ENCODE data around the gene ANKRD12. TPM values are rescaled to one million over a fixed set of nuclear protein-coding genes. Genes with fewer than 3 reads are reported as not detected.

The ANKRD12 gene
- total RNA-seq, 3 donors from 2014 or later, result 46.8 to 108 (median 63.6) TPM

DNA sequence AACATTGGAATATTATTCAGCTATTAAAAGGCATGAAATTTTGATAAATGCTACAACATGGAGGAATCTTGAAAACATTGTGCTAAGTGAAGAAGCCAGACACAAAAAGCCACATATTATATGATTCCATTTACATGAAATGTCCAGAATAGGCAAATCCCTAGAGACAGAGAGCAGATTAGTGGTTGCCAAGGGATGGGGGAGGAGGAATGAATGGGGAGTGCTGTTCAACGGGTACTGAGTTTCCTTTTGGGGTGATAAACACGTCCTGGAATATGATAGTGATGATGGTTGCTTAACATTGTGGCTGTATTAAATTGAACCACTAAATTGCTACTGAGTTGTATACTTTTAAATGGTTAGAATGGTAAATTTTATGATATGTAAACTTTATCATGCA lies 189.1 kb downstream of the ANKRD12 start:
- Histone ChIP-seq H3K4me1 (ENCODE audit: low read depth) (no peaks in the 10 kb centered on the region), H3K9me3 (no peaks in the 10 kb centered on the region), H3K4me3 (no peak overlapping the region), H3K36me3 (ENCODE audit: low read depth) (no peaks in the 10 kb centered on the region)
- intact Hi-C loops (cut with DNase I, micrococcal nuclease), result no loop called here
- TF ChIP-seq, protein P1, sequence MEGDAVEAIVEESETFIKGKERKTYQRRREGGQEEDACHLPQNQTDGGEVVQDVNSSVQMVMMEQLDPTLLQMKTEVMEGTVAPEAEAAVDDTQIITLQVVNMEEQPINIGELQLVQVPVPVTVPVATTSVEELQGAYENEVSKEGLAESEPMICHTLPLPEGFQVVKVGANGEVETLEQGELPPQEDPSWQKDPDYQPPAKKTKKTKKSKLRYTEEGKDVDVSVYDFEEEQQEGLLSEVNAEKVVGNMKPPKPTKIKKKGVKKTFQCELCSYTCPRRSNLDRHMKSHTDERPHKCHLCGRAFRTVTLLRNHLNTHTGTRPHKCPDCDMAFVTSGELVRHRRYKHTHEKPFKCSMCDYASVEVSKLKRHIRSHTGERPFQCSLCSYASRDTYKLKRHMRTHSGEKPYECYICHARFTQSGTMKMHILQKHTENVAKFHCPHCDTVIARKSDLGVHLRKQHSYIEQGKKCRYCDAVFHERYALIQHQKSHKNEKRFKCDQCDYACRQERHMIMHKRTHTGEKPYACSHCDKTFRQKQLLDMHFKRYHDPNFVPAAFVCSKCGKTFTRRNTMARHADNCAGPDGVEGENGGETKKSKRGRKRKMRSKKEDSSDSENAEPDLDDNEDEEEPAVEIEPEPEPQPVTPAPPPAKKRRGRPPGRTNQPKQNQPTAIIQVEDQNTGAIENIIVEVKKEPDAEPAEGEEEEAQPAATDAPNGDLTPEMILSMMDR (IDR thresholded peaks at IDR 0.05), result no peak
- ATAC-seq, result no peak
- no peak for DNase-seq

DNA sequence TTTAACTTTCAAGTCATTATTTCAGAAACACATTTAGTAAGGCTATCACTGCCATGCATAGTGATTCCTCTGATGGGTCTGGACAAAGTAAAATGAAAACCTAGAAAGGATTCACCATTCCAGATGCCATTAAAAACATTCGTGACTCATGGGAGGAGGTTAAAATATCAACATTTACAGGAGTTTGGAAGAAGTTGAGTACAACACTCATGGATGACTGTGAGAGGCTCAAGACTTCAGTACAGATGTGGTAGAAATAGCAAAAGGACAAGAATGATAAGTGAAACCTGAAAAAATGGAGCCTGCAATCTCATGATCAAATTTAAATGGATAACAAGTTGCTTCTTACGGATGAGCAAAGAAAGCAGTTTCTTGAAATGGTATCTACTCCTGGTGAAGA lies 192.2 kb downstream of the ANKRD12 start:
- TF ChIP-seq, protein P1 (IDR thresholded peaks at IDR 0.05), result no peak
- DNase-seq (no peak), ATAC-seq (no peak)
- no peak overlapping the region for H3K4me3 ChIP-seq
- no peaks in the 10 kb centered on the region for H3K4me1 ChIP-seq (ENCODE audit: low read depth)
- no peaks in the 10 kb centered on the region for H3K36me3 ChIP-seq (ENCODE audit: low read depth)
- intact Hi-C loops (cut with DNase I, micrococcal nuclease), result no loop called here
- H3K9me3 ChIP-seq, result no peaks in the 10 kb centered on the region

DNA sequence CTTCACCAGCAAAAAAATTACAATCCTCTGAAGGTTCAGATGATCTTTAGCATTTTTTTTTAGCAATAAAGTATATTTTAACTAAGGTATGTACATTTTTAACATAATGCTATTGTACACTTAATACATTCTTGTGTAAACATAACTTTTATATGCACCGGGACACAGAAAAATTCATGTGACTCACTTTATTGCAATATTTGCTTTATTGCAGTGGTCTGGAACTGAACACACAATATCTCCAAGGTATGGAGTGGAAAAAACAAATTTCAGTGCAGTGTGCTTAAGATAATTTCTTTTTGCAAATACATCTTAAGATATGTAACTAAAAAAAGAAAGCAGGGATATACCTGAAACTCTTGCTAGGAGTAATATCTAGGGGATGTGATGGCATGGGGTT lies 192.9 kb downstream of the ANKRD12 start:
- no peaks in the 10 kb centered on the region for H3K36me3 ChIP-seq (ENCODE audit: low read depth)

DNA sequence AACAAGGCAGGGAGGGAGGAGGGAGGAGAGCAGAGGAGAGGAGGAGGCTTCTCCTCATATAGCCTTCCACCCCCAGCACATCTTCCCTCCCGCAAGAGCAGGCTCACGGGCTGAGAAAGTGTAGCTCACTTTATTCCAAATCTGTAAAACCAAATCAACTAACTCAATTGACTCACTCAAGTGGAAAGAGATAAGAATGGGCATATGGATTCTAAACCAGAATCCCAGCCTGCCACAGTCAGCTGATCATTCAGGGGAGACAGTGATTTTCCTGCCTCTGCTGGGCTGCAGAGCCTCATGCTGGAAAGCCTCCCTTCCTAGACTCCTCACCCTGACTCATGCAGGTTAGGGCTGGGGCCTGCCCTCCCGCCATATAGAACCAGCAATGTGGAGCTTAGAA lies 193.8 kb downstream of the ANKRD12 start:
- intact Hi-C loops (cut with DNase I, micrococcal nuclease), result loop anchor here in 1 of 2 donors (10.0 kb wide), 2 partner anchors 56 to 256 kb away; no protein-coding TSS in a partner anchor
- Histone ChIP-seq H3K9me3 (no peaks in the 10 kb centered on the region), H3K4me1 (ENCODE audit: low read depth) (no peaks in the 10 kb centered on the region), H3K36me3 (ENCODE audit: low read depth) (no peaks in the 10 kb centered on the region), H3K4me3 (no peak overlapping the region)
- TF ChIP-seq, protein P1 (IDR thresholded peaks at IDR 0.05), result no peak
- ATAC-seq, result no peak
- DNase-seq, result no peak

More for the DNA sequence above, 192.9 kb downstream of the ANKRD12 start:
- TF ChIP-seq, protein P1 (IDR thresholded peaks at IDR 0.05), result no peak
- Histone ChIP-seq H3K4me3 (no peak overlapping the region), H3K9me3 (no peaks in the 10 kb centered on the region), H3K4me1 (ENCODE audit: low read depth) (no peaks in the 10 kb centered on the region)
- DNase-seq, result no peak
- intact Hi-C loops (cut with DNase I, micrococcal nuclease), result no loop called here
- ATAC-seq, result no peak

DNA sequence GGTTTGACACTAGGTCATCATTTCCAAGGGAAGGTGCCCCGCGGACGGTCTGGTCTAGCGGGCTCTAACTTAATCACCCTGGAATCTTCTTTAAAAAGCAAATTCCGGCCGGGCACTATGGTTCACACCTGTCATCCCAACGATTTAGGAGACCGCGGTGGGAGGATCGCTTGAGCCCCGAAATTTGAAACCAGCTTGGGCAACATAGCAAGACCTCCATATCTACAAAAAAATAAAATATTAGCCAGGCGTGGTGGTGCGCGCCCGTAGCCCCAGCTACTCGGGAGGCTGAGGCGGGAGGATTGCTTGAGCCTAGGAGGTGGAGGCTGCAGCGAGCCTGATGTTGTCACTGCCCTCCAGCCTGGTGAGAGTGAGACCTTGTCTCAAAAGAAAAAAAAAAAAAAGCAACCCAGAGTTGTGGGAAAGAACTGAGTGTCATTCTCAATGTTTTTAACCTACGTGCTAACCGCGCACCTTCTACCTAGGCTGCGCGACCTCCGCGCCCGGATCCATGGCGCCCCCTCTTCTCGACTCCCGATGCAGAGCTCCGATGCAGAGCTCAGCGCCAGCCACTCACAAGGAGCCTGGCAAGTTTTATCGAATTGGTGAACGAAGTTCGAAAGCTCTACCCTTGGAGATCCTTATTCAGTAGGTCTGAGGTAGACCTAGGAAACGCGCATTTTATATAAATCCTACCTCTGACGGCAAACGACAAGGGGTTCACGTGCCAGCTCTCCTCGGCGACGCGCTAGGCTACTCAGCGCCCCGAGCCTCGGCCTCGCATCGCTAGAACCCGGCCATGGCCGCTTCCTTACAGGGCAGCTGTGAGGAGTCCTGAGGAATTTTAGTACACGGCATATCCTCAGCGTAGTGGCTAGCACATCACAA lies 197.1 kb downstream of the ANKRD12 start:
- DNase-seq, result peak; percentile 40 to 60 (median 57)
- Histone ChIP-seq H3K9me3 (no peaks in the 10 kb centered on the region), H3K36me3 (ENCODE audit: low read depth) (no peaks in the 10 kb centered on the region), H3K4me1 (ENCODE audit: low read depth) (peaks cover 4% of the 10 kb centered on the region), H3K4me3 (no peak overlapping the region)
- ATAC-seq, result peak; percentile 44
- intact Hi-C loops (cut with DNase I, micrococcal nuclease), result loop anchor here in 1 of 2 donors (10.0 kb wide), 2 partner anchors 59 to 259 kb away; no protein-coding TSS in a partner anchor
- TF ChIP-seq, protein P1 (IDR thresholded peaks at IDR 0.05), result no peak

Measured in mucosa of descending colon (tissue), 3 donors.